ENCODE results near the gene SLC25A42.

- TF ChIP-seq, protein P1, sequence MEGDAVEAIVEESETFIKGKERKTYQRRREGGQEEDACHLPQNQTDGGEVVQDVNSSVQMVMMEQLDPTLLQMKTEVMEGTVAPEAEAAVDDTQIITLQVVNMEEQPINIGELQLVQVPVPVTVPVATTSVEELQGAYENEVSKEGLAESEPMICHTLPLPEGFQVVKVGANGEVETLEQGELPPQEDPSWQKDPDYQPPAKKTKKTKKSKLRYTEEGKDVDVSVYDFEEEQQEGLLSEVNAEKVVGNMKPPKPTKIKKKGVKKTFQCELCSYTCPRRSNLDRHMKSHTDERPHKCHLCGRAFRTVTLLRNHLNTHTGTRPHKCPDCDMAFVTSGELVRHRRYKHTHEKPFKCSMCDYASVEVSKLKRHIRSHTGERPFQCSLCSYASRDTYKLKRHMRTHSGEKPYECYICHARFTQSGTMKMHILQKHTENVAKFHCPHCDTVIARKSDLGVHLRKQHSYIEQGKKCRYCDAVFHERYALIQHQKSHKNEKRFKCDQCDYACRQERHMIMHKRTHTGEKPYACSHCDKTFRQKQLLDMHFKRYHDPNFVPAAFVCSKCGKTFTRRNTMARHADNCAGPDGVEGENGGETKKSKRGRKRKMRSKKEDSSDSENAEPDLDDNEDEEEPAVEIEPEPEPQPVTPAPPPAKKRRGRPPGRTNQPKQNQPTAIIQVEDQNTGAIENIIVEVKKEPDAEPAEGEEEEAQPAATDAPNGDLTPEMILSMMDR (IDR thresholded peaks at IDR 0.05), result no peak
- no peak for TF ChIP-seq POLR2A (IDR thresholded peaks at IDR 0.05)
Observed at GRCh38 chr19:19057317-19057716, 6.5 kb upstream of the SLC25A42 start.

All from uterus (tissue), 2 donors.